GM18861 (cell line): ENCODE measurements around the gene TSPEAR.

ENCODE experiments used
- ATAC-seq: cut with Tn5 transposase; IDR thresholded peaks from one replicate; pipeline ENCODE4 v1.9.1; 2021; ENCODE audit not compliant: unreplicated experiment

The TSPEAR gene

DNA sequence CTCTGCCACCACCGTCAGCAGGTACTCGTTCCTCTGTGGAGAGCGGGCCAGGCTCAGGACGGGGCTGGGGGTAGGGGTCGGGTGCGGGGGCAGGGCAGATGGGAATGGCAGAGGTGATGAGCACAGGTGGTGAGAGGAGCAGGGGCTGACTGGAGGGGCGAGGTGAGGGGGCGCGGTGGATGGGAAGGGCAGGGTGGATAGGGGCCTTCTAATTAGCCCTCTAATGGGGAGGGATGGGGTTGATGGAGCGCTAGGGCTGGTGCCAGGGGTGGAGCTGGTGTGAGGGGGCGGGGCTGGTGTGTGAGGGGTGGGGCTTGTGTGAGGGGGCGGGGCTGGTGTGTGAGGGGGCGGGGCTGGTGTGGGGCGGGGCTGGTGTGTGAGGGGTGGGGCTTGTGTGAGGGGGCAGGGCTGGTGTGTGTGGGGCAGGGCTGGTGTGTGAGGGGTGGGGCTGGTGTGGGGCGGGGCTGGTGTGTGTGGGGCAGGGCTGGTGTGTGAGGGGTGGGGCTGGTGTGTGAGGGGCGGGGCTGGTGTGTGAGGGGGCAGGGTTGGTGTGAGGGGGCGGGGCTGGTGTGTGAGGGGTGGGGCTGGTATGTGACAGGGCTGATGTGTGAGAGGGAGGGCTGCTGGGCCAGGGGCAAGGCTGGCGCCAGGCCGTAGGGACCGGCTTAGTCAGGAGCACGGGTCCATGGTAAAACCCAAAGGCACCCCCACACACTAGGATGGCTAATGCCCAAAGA, 177.3 kb downstream of the TSPEAR start:
- ATAC-seq = no peak

DNA sequence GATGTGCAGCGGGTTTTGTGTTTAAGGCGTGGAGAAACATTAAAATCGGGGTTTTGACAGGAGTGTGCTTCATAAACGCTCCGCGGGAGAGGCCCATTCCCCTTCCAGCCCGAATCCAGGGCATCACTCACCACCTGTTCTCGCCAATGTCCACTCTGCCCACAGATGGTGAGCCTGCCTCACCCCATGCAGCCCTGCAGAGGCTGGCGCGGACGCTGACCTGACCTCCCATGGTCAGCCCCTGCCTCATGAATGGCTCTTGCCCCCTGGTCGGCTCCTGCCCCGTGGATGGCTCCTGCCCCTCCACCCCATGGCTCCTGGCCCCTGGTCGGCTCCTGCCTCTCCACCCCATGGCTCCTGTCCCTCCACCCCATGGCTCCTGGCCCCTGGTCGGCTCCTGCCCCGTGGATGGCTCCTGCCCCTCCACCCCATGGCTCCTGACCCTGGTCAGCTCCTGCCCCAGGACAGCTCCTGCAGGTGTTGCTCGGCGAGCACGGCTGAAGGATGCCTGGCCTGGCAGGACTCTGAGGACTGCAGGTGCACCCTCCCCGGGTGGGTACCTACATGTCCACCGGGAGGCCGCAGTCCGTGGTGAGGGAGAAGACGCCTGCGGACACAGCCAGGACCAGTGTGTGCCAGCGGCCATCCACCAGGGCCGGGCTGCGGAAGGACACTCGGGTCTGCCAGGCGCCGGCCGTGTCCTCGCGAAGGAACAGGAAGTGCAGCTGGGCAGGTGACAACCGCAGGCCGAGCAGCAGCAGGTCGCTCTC, 178.1 kb downstream of the TSPEAR start:
- ATAC-seq = no peak

DNA sequence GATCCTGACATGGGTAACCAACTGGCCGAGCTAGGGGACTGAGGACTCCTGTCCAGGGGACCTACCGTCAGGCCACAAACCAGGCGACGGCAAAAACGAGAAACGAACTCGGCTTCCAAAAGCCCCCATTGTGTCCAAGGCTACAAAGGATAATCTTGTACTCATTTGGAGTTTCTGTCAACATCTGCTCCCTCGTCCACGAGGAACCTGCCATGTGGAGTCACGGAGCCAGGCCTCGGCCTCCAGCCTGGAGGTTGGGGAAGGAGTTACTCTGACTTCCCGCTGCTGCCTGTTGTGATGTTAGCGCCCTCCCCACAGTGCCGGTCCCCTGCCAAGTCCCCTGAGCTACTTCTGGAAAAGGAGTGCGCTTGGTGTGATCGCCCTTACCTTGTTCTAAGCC, 178.7 kb downstream of the TSPEAR start:
- ATAC-seq = no peak

DNA sequence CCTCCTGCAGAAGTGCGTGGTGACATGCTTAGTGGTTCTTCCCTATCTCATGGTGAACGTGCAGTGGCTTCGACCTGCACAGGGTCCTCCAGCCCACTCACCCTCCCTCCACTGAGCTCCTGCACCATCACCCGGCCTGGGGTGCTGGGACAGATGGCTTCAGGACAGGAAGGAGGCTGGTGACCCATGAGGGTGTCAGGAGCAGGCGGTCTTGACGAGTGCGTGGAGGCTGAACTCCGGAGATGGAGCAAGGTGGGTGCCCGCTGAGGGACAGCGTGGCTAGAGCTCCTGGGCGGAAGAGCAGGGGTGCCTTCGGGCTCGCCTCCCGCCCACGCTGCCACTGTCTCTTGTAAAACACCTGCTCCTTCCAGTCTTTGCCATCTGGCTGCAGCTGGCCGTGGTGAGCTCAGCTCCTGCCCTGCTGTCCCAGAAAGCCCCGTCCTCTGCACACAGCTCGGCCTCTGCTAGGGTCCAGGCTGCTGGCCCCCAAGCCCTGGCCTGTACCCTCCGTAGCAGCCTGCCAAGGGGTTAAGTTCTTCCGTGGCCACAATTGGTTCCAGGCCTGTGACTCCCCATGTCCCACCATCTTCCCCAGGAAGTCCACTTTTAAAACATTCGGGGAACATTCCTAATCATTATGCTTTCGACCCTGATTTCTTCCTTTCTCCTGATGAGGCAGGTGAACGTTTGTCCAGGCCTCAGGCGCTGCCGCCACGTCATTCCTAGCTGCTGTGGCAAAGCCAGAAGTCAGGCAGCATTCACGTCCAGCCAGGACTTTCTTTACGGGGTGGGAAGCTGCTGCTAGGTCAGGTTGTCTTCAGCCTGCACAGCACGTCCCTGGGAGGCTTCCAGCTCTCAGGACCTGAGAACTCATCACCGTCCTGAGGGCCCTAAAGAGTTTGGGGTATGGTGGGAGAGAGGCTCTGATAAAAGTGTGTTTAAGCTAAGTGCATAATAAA, 179.5 kb downstream of the TSPEAR start:
- no peak for ATAC-seq

DNA sequence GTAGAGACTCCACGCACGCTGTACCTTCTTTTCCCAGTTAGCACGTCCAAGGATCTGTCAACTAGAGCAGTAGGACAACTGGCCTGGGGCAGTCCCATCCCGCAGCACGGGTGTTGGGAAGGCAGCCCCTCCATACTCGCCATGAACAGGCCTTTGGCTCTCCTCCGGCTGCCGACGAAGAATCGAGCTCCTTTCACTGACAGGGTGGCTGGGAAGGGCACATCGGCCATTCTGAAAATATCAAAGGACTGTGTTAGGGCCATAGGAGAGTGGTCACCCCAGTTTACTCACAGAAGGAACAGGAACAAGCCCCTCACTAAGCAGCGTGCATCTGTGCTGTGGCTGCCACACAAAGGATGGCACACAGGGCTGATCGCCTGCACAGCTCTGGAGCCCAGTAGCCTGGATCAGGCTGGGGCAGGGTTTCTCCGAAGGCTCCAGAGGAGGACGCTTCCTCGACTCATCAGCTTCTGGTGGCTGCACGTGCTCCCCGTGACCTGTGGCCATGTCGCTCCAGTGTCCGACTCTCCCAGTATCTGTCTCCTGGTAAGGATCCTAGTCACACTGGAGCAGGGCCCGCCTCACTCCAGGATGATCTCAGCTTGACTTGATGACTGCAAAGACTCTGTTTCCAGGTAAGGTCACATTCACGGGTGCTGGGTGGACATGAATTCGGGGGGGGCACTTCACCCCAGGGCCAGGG, 180.3 kb downstream of the TSPEAR start:
- no peak for ATAC-seq

DNA sequence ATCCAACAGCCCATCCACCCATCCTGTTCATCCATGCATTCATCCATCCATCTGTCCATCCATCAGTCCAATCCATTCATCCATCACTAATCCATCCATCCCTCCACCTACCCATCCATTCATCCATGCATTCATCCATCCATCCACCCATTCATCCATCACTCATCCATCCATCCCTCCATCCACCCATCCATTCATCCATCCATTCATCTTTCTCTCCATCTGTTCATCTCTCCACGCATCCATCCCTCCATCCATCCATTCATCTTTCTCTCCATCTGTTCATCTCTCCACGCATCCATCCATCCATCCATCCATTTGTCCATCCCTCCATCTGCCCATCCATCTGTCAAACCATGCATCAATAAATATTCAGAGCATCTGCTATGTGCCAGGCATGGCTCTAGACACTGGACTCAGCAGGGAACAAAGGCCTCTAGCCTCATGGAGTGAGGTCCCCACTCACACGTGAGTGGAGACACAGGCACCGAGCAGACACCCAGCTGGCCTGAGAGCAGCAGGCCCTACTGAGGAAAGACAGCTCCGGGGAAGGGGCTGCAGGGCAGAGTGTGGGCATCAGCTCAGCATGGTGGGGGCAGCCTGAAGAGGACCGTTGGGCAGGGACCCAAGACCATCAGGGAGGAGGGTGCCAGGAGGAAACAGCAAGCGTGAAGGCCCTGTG, 181.0 kb downstream of the TSPEAR start:
- no peak for ATAC-seq

DNA sequence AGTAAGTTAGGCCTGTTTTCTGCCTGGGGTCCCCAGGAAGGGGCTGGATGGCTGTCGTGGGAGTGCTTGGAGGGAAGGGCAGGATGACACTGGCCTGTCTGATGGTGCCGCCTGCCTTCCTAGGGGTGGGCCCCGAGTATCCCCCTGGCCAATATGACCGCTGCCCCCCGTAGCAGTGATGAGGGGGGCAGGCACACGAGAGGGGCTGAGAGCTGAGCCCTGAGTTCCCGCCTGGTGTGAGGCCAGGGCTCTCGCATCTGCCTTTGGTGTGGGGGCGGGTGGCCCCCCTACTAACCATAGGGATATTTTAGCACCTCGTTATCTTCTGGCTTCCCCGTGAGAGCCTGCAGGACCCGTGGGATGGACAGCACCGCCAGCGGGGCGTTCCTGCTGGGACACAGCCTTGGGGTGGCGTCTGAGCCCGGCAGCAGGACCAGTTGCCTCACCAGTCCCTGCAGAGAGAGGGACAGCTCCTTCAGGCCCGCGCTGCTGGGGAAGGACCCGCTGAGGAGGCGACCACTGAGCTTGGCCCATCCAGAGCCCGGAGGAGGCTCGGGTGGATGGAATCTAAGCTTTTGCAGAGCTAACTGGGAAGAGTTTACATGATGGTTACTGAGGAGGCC, 181.8 kb downstream of the TSPEAR start:
- no peak for ATAC-seq

DNA sequence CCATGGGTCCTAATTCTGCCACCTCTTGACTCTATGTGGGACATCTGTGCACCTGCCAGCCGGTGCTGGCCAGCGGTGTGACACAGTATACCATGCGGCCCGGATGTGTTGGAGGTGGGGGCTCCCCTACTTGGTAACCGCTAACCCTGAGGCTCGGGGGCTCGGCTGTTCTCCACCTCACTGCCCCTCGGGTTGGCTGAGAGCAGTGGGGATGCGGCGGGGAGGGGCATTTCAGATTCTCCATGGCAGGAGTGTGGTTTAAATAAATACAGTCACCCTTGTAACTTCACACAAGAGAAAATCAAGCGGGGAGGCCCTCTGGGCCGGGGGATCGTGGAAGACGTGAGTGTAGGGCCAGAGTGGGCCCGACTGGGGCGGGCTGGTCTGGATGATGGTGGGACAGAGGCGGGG, 182.4 kb downstream of the TSPEAR start:
- ATAC-seq = no peak

DNA sequence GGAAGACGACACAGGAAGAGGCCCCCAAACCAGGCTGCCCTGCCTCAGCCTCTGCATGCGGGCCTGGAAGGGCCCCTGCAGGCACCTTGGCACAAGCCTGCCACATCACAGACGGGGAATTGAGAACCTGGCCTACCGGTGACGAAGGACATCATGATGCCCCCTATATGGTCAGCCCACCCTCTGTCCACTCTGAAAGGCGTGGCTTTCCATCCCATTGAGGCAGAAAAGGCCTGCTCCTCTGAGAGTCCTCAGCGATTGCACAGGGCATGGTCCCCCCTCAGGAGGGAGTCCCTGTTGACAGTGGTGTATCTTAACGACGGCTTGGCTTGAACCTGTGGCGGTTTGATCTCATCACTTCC, 182.8 kb downstream of the TSPEAR start:
- ATAC-seq = no peak

DNA sequence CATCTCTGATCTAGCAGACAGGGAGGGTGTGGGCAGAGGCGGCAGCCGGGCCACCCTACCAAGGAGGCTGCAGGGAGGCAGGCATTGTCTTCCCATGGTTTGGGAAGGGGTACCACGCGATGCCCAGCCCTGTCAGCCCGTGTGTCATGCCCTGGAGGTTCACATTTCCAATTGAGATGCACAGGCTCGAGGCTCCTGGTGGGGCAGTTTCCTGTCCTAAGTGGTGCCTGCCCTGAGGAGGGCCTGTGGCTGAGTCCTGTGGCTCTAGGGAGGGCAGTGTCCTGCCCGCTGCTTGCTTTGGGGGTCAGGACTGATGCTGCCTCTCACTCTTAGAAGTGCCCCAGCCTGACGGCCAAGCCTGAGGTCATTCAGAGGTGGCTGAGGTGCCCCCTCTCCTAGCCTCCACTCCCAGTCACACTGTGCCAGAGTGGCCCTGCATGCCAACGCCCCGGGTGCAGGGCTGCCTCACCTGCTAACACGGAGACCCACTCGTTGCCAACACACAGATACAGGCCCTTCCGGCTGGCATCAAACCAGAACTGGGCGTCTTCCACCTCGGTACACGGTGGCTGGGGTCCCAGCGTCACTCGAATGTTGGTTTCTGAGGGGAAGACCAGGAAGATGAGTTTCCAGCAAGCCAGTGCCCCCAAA, 183.3 kb downstream of the TSPEAR start:
- ATAC-seq = no peak

DNA sequence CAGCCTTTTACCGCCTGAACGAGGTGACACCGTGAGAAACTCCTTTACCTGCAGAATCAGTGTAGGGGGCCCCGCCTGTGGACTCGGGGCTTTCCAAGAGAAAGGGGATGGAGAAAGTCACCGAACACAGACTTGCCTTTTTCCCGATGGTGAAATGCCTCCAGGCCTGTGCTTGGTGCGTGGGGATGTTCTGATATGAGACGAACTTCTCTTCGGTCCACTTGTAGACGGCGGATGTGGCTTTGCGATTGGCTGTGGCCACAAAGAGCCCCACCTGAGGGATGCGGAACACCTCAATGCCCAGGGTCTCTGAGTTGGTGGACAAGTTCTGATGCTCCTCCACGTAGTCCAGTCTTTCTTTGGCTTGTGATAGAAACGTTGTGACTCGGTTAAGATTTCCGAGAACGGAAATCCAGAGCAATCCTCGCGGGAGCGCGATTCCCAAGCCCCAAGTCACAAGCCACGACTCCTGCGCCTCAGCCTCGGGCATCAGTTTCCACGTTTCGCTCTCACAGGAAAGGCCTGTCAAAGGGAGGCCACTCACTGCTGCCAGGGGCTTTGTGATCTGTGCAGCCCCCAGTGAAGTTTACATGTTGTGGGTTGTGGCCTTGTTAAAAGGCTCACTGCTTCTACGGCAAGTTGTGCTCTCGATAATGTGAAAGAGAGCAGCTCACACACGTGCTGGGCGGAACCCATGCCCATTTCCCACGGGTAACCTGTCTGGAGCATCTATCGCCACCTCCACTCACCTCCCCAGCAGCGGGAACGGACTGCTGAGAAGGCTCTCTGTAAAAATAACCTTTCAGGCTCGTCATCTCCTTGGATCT, 184.0 kb downstream of the TSPEAR start:
- ATAC-seq = no peak

DNA sequence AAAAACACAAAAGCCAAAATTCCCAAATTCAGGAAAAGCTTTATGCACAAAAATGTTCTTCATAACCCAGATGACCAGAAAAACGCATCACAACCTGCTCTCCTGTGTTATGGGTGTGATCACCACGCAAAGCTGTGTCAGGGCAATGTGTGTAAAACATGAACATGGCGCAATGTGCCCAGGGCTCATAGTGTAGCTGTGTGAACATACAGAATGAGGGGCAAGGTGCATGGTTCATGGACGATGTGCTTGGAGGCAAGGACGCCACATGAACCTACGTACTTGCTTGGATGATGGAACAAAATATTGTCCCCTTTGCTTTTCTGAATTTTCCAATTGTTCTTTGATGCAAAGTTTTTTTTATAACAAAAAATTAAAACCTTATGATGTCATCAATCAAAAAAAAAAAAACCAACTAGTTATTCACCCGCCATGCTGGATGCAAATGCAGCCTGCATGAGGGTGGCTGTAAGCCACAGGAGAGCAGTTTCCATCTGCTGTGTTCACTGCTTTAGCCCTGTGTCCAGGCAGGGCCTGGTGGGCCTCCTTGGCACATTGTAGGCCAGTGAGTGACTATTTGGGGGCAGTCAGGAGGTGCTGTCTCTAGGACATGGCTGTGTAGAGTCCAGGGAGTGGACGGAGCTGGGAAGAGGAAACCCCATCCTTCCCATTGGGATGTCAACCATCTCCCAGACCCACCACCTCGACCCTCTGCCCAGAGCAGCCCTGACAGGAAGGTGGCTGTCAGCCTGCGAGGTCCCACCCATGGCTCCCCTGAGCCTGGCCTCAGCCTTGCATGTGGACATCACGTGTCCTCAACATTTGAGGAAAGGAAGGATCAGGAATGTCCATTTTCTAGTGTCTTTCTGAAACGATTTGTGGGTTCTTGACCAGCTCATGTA, 185.0 kb downstream of the TSPEAR start:
- ATAC-seq = no peak

DNA sequence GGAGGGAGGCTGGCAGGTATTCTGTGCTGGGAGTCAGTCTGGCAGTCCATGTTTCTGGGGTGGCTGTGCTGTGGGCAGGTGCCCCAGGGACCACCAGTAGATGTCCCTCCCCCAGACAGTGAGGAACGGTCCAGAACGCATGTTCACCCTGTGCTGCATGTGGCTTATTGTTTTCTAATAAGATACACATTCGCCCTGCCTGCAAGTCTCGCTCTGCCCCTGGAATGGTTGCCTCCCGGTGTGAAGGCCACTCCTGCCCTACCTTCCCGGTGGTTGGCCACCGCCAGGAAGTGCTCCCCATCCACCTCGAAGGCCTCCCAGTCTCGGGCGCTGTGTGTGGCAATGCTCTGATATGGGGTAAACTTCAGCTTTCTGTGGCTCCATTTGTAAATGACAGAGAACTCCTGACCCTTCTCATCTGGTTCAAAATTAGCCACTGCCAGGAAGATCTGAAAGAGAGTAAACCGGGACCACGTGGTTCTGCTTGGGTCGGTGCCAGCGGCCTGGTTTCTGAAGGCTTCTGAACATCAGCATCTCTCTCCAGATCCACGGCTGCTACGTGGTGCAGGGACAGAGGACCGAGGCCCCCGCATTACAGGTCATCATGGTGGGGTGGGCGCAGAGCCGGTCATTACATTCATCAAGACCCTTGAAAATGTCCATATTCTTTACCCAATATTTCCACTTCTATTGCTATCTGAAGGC, 185.8 kb downstream of the TSPEAR start:
- no peak for ATAC-seq

DNA sequence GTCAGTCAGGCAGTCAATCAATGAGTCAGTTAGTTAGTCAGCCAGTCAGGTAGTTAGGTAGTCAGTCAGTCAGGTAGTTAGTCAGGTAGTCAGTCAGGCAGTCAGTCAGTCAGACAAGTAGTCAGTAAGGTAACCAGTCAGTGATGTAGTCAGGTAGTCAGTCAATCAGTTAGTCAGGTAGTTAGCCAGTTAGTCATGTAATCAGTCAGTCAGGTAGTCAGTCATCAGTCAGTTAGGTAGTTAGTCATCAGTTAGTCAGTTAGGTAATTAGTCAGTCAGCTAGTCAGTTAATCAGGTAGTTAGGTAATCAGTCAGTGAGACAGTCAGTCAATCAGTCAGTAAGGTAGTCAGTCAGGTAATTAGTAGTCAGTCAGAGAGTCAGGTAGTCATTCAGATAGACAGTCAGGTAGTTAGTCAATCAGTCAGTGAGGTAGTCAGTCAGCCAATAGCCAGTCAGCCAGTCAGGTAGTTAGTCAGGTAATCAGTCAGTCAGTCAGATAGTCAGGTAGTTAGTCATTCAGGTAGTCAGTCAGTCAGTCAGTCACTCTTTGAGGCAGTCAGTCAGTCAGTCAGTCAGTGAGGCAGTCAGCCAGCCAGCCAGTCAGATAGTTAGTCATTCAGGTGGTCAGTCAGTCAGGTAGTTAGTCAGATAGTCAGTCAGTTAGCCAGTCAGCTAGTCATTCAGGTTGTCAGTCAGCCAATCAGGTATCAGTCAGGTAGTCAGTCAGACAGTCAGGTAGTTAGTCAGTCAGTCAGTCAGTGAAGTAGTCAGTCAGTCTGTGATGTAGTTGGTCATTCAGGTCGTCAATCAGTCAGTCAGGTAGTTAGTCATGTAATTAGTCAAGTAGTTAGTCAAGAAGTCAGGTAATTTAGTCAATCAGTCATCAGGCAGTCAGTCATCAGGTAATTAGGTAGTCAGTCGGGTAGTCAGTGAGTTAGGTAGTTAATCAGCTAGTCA, 186.7 kb downstream of the TSPEAR start:
- ATAC-seq = no peak

DNA sequence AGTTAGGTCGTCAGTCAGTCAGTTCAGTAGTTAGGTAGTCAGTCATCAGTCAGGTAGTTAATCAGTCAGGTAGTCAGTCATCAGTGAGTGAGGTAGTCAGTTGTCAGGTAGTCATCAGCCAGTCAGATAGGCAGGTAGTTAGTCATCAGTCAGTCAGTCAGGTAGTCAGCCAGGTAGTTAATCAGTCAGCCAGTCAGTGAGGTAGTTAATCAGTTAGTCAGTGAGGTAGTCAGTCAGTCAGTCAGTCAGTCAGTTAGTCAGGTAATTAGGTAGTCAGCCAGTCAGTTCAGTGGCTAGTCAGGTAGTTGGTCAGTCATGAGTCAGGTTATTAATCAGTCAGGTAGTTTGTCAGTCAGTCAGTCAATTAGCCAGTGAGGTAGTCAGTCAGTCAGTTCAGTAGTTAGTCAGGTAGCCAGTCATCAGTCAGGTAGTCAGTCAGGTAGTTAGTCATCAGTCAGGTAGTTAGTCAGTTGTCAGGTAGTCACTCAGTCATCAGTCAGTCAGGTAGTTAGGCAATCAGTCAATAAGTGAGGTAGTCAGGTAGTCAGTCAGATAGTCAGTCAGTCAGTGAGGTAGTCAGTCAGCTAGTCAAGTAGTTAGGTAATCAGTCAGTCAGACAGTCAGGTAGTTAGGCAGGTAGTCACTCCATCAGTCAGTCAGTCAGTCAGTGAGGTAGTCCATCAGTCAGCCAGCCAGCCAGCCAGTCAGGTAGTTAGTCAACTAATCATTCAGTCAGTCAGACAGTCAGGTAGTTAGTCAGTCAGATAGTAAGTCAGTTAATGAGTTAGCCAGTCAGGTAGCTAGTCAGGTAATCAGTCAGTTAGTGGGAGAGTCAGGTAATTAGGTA, 187.6 kb downstream of the TSPEAR start:
- no peak for ATAC-seq
